IPS-20b (cell line): ENCODE data around the gene ZNF540.

Source experiments
- H3K27ac ChIP-seq: one replicate; pipeline ENCODE4 v1.5.1; 2013; ENCODE audit warnings: low read length
- H3K27me3 ChIP-seq: 2 replicates; pipeline ENCODE4 v1.6.1; 2013; ENCODE audit warnings: mild to moderate bottlenecking, low read length, inconsistent platforms; ENCODE audit not compliant: insufficient read depth
- H3K36me3 ChIP-seq: 2 replicates; pipeline ENCODE4 v1.6.1; 2013; ENCODE audit warnings: low read depth, mild to moderate bottlenecking, inconsistent platforms, low read length, moderate library complexity; ENCODE audit not compliant: insufficient read depth
- H3K4me1 ChIP-seq: 2 replicates; pipeline ENCODE4 v1.6.1; 2013; ENCODE audit warnings: mild to moderate bottlenecking, control low read depth, inconsistent platforms, low read length, moderate library complexity; ENCODE audit not compliant: insufficient read depth
- H3K4me3 ChIP-seq: 2 replicates; pipeline ENCODE4 v1.5.1; 2013; ENCODE audit warnings: mild to moderate bottlenecking, low read length, inconsistent platforms
- H3K9ac ChIP-seq: 2 replicates; pipeline ENCODE4 v1.6.1; 2013; ENCODE audit warnings: low read depth, mild to moderate bottlenecking, inconsistent platforms, low read length, moderate library complexity
- H3K9me3 ChIP-seq: 2 replicates; pipeline ENCODE4 v1.6.1; 2013; ENCODE audit warnings: mild to moderate bottlenecking, low read depth, low read length, inconsistent platforms; ENCODE audit not compliant: insufficient read depth

The ZNF540 gene

GRCh38 chr19:37594304-37594981 is at the start of gene ZNF540, which contains the start of gene ZNF571:
TSS of gene ZNF540 (plus strand) at chr19:37594876. CDS start at chr19:37598448, 3,572 bp downstream.
TSS of gene ZNF571 (minus strand) at chr19:37594792. CDS start at chr19:37586676, 8,116 bp downstream.
- Histone ChIP-seq H3K27ac (peak within 1 kb of the TSS; percentile 94), H3K9ac (peak within 1 kb of the TSS; percentile 87; the same call in 1 of the 2 replicates), H3K27me3 (peaks cover 15% of the 10 kb centered on the region), H3K4me3 (peak within 1 kb of the TSS; percentile 92), H3K9me3 (peaks cover 18% of the 10 kb centered on the region), H3K4me1 (0 out of 2 replicates have a peak, but pooled peaks cover 4% of the 10 kb centered on the region), H3K36me3 (no peaks in the 10 kb centered on the region)

- Histone ChIP-seq H3K4me1 (no peaks in the 10 kb centered on the region), H3K4me3 (no peak overlapping the region; the same call in 1 of the 2 replicates), H3K27me3 (no peaks in the 10 kb centered on the region), H3K9ac (no peak overlapping the region), H3K9me3 (peaks cover 94% of the 10 kb centered on the region), H3K27ac (no peak overlapping the region), H3K36me3 (no peaks in the 10 kb centered on the region)
Measured at GRCh38 chr19:37551129-37551993, 43.3 kb upstream of the ZNF540 start.

GRCh38 chr19:37563518-37563917 is 31.2 kb upstream of the ZNF540 start:
- Histone ChIP-seq H3K27me3 (no peaks in the 10 kb centered on the region), H3K9me3 (peaks cover 98% of the 10 kb centered on the region), H3K4me1 (no peaks in the 10 kb centered on the region), H3K27ac (no peak overlapping the region), H3K36me3 (peaks cover 19% of the 10 kb centered on the region), H3K9ac (no peak overlapping the region), H3K4me3 (no peak overlapping the region)

GRCh38 chr19:37564624-37565369 is 29.9 kb upstream of the ZNF540 start:
- H3K27me3 ChIP-seq: no peaks in the 10 kb centered on the region
- H3K9me3 ChIP-seq: peaks cover 97% of the 10 kb centered on the region
- no peak overlapping the region for H3K9ac ChIP-seq
- no peak overlapping the region for H3K27ac ChIP-seq
- peaks cover 19% of the 10 kb centered on the region for H3K36me3 ChIP-seq
- 0 out of 2 replicates have a peak overlapping the region, but pooled peaks have one; percentile 16 for H3K4me3 ChIP-seq
- H3K4me1 ChIP-seq: no peaks in the 10 kb centered on the region

- Histone ChIP-seq H3K27ac (no peak overlapping the region), H3K9me3 (peaks cover 99% of the 10 kb centered on the region), H3K9ac (no peak overlapping the region), H3K36me3 (peaks cover 19% of the 10 kb centered on the region), H3K4me3 (no peak overlapping the region), H3K27me3 (no peaks in the 10 kb centered on the region), H3K4me1 (no peaks in the 10 kb centered on the region)
Measured at GRCh38 chr19:37565370-37565669, 29.4 kb upstream of the ZNF540 start.

GRCh38 chr19:37572203-37572602 is 22.5 kb upstream of the ZNF540 start:
- Histone ChIP-seq H3K9me3 (peaks cover 44% of the 10 kb centered on the region), H3K36me3 (no peaks in the 10 kb centered on the region; the same call in 1 of the 2 replicates), H3K4me3 (no peak overlapping the region), H3K27me3 (no peaks in the 10 kb centered on the region), H3K27ac (no peak overlapping the region), H3K4me1 (no peaks in the 10 kb centered on the region), H3K9ac (no peak overlapping the region)

GRCh38 chr19:37583340-37583739 is 11.3 kb upstream of the ZNF540 start:
- no peak overlapping the region for H3K9ac ChIP-seq
- H3K9me3 ChIP-seq: peaks cover 77% of the 10 kb centered on the region
- no peak overlapping the region for H3K4me3 ChIP-seq
- H3K4me1 ChIP-seq: no peaks in the 10 kb centered on the region
- H3K36me3 ChIP-seq: peaks cover 39% of the 10 kb centered on the region; the same call in 1 of the 2 replicates
- no peak overlapping the region for H3K27ac ChIP-seq
- H3K27me3 ChIP-seq: no peaks in the 10 kb centered on the region

GRCh38 chr19:37593996-37594303 is 726 bp upstream of the ZNF540 start:
- Histone ChIP-seq H3K27me3 (peaks cover 15% of the 10 kb centered on the region), H3K4me3 (peak overlapping the region; percentile 92), H3K36me3 (no peaks in the 10 kb centered on the region), H3K27ac (peak overlapping the region; percentile 94), H3K9ac (peak overlapping the region; percentile 87; the same call in 1 of the 2 replicates), H3K9me3 (peaks cover 17% of the 10 kb centered on the region), H3K4me1 (0 out of 2 replicates have a peak, but pooled peaks cover 4% of the 10 kb centered on the region)

GRCh38 chr19:37594982-37595382 is 306 bp downstream of the ZNF540 start:
- peak overlapping the region; percentile 92 for H3K4me3 ChIP-seq
- 0 out of 2 replicates have a peak, but pooled peaks cover 4% of the 10 kb centered on the region for H3K4me1 ChIP-seq
- peak overlapping the region; percentile 26; the same call in 1 of the 2 replicates for H3K9ac ChIP-seq
- H3K27me3 ChIP-seq: peaks cover 15% of the 10 kb centered on the region
- H3K9me3 ChIP-seq: peaks cover 24% of the 10 kb centered on the region
- no peaks in the 10 kb centered on the region for H3K36me3 ChIP-seq
- H3K27ac ChIP-seq: no peak overlapping the region

GRCh38 chr19:37635076-37636056 is 40.7 kb downstream of the ZNF540 start:
- Histone ChIP-seq H3K9me3 (peaks cover 88% of the 10 kb centered on the region), H3K27me3 (no peaks in the 10 kb centered on the region), H3K4me3 (peak overlapping the region; percentile 25; the same call in 1 of the 2 replicates), H3K36me3 (peaks cover 26% of the 10 kb centered on the region), H3K27ac (no peak overlapping the region), H3K9ac (no peak overlapping the region), H3K4me1 (no peaks in the 10 kb centered on the region)
